Fibroblast of the conjunctiva (primary cell): ENCODE results near the gene SYT9.

Experiments used
- DNase-seq: peaks from one replicate; pipeline ENCODE4 v3.0.0-alpha.2; 2010; ENCODE audit warnings: low read depth

The SYT9 gene

GRCh38 chr11:7347611-7348431 lies 96.1 kb downstream of the SYT9 start:
- no peak for DNase-seq

GRCh38 chr11:7348432-7349304 lies 97.0 kb downstream of the SYT9 start:
- DNase-seq, result no peak

GRCh38 chr11:7351228-7351627 lies 99.5 kb downstream of the SYT9 start:
- DNase-seq, result no peak

- peak; percentile 4 for DNase-seq
Measured at GRCh38 chr11:7353100-7353499, 101.4 kb downstream of the SYT9 start.

GRCh38 chr11:7364660-7365059 lies 113.0 kb downstream of the SYT9 start:
- no peak for DNase-seq

GRCh38 chr11:7367803-7368202 lies 116.1 kb downstream of the SYT9 start:
- no peak for DNase-seq

GRCh38 chr11:7376386-7376785 lies 124.7 kb downstream of the SYT9 start:
- DNase-seq, result no peak

- no peak for DNase-seq
Measured at GRCh38 chr11:7381937-7382336, 130.2 kb downstream of the SYT9 start.

- no peak for DNase-seq
Measured at GRCh38 chr11:7383406-7383805, 131.7 kb downstream of the SYT9 start.

- DNase-seq, result no peak
Measured at GRCh38 chr11:7384691-7385090, 133.0 kb downstream of the SYT9 start.

GRCh38 chr11:7385532-7385931 lies 133.8 kb downstream of the SYT9 start:
- no peak for DNase-seq

- DNase-seq, result no peak
Measured at GRCh38 chr11:7413961-7414915, 162.5 kb downstream of the SYT9 start.

GRCh38 chr11:7414973-7415817 lies 163.5 kb downstream of the SYT9 start:
- DNase-seq, result no peak

GRCh38 chr11:7416080-7416479 lies 164.4 kb downstream of the SYT9 start:
- DNase-seq, result no peak

GRCh38 chr11:7417328-7417727 lies 165.6 kb downstream of the SYT9 start:
- DNase-seq, result no peak

GRCh38 chr11:7418061-7418460 lies 166.4 kb downstream of the SYT9 start:
- DNase-seq, result no peak

- no peak for DNase-seq
Measured at GRCh38 chr11:7418906-7419305, 167.2 kb downstream of the SYT9 start.

GRCh38 chr11:7421136-7421535 lies 169.4 kb downstream of the SYT9 start:
- DNase-seq, result no peak

- no peak for DNase-seq
Measured at GRCh38 chr11:7422544-7423331, 171.0 kb downstream of the SYT9 start.

- DNase-seq, result no peak
Measured at GRCh38 chr11:7423946-7424345, 172.2 kb downstream of the SYT9 start.
